Breast epithelium (tissue), 4 donors: ENCODE data around the gene TMEM242. TPM values are rescaled to one million over a fixed set of nuclear protein-coding genes. Genes with fewer than 3 reads are reported as not detected.

ENCODE experiments used
- DNase-seq, 2 donors: peaks; one replicate each; pipeline ENCODE4 v3.0.0-alpha.2; 2019; ENCODE audit warnings: low spot score in 2 of 2
- H3K27ac ChIP-seq, 2 donors: fragments of 200-600 bp; sonication (generic) in 1 of 2; one replicate each; pipeline ENCODE4 v1.5.1; 2016 to 2019; ENCODE audit warnings: mild to moderate bottlenecking in 1 of 2
- H3K27me3 ChIP-seq, 2 donors: fragments of 200-600 bp; sonication (generic) in 1 of 2; one replicate each; pipeline versions ENCODE4 v1.5.1 to v1.6.0; 2017 to 2019; ENCODE audit warnings: control low read depth in 1 of 2, mild to moderate bottlenecking in 1 of 2
- H3K36me3 ChIP-seq: fragments of 200-600 bp; one replicate; pipeline ENCODE4 v1.5.1; 2019
- H3K4me1 ChIP-seq, 2 donors: fragments of 200-600 bp; sonication (generic); one replicate each; pipeline ENCODE4 v1.5.1; 2016 to 2019; ENCODE audit warnings: control low read depth in 1 of 2
- H3K4me3 ChIP-seq, 3 donors: fragments of 200-600 bp; sonication (generic); 1 replicate in 2 of 3; 2 replicates in 1 of 3; pipeline ENCODE4 v1.5.1; 2016 to 2019; ENCODE audit warnings: mild to moderate bottlenecking in 3 of 3, moderate library complexity in 2 of 3
- H3K9me3 ChIP-seq, 2 donors: fragments of 200-600 bp; sonication (generic) in 1 of 2; one replicate each; pipeline ENCODE4 v1.5.1; 2016 to 2019; ENCODE audit warnings: control low read depth in 1 of 2
- CTCF ChIP-seq, 3 donors: fragments of 450-650 bp; IDR thresholded peaks; one replicate each; pipeline ENCODE4 v1.5.1; 2016 to 2017; ENCODE audit warnings: antibody characterized with exemption in 3 of 3, mild to moderate bottlenecking in 3 of 3, moderate library complexity in 3 of 3
- POLR2A ChIP-seq: fragments of 450-650 bp; IDR thresholded peaks from one replicate; pipeline ENCODE4 v1.6.1; 2016; ENCODE audit warnings: antibody characterized with exemption, mild to moderate bottlenecking, moderate library complexity
- POLR2AphosphoS5 ChIP-seq, 3 donors: sonication (generic); formaldehyde crosslinking; IDR thresholded peaks; one replicate each; pipeline ENCODE4 v1.6.1; 2017; ENCODE audit warnings: antibody characterized with exemption in 3 of 3
- intact Hi-C: fragments of 100-400 bp; cut with DNase I; formaldehyde crosslinking; loops from one replicate; pipeline ENCODE4 v1.15.1; 2023; ENCODE audit warnings: low total_unique reads
- total RNA-seq, 3 donors: library from RNA; depleted of rRNA; stranded (reverse); fragments of >200 nt; gene quantifications; one replicate each; pipeline ENCODE4 v1.1.0, GENCODE V29; 2016

The TMEM242 gene
- total RNA-seq, 3 donors from 2014 or later: 5.3 to 7.9 (median 7.3) TPM

- DNase-seq: no peak
Measured at GRCh38 chr6:157273756-157274470, 49.4 kb downstream of the TMEM242 start.

GRCh38 chr6:157272866-157273755 lies 50.2 kb downstream of the TMEM242 start:
- no peaks in the 10 kb centered on the region for H3K36me3 ChIP-seq
- peak overlapping the region; percentile 86 to 92 for H3K27ac ChIP-seq
- intact Hi-C loops: no loop called here
- H3K4me3 ChIP-seq: no peak overlapping the region
- H3K27me3 ChIP-seq: no peaks in the 10 kb centered on the region
- H3K4me1 ChIP-seq: no peaks in the 10 kb centered on the region
- H3K9me3 ChIP-seq: no peaks in the 10 kb centered on the region
- no peak for TF ChIP-seq POLR2AphosphoS5 (IDR thresholded peaks at IDR 0.05)
- no peak for TF ChIP-seq CTCF (IDR thresholded peaks at IDR 0.05)
- no peak for TF ChIP-seq POLR2A
- no peak for DNase-seq

More at GRCh38 chr6:157273756-157274470, 49.4 kb downstream of the TMEM242 start:
- H3K9me3 ChIP-seq: no peaks in the 10 kb centered on the region
- H3K4me1 ChIP-seq: no peaks in the 10 kb centered on the region
- TF ChIP-seq POLR2AphosphoS5 (IDR thresholded peaks at IDR 0.05): no peak
- TF ChIP-seq POLR2A: no peak
- no peak for TF ChIP-seq CTCF (IDR thresholded peaks at IDR 0.05)
- peak overlapping the region; percentile 86 to 92 for H3K27ac ChIP-seq
- no peaks in the 10 kb centered on the region for H3K36me3 ChIP-seq
- H3K27me3 ChIP-seq: no peaks in the 10 kb centered on the region
- H3K4me3 ChIP-seq: peak overlapping the region; percentile 60 to 74 (median 67)
- intact Hi-C loops: no loop called here

GRCh38 chr6:157272372-157272771 lies 50.9 kb downstream of the TMEM242 start:
- peak overlapping the region in 1 of 2 donors; percentile 86 for H3K27ac ChIP-seq
- no peak for DNase-seq
- H3K9me3 ChIP-seq: no peaks in the 10 kb centered on the region

GRCh38 chr6:157271911-157272310 lies 51.4 kb downstream of the TMEM242 start:
- no peaks in the 10 kb centered on the region for H3K9me3 ChIP-seq
- H3K36me3 ChIP-seq: no peaks in the 10 kb centered on the region
- H3K27me3 ChIP-seq: no peaks in the 10 kb centered on the region
- intact Hi-C loops: no loop called here
- DNase-seq: no peak
- TF ChIP-seq CTCF (IDR thresholded peaks at IDR 0.05) (no peak), POLR2A (no peak), POLR2AphosphoS5 (IDR thresholded peaks at IDR 0.05) (no peak)
- no peaks in the 10 kb centered on the region for H3K4me1 ChIP-seq
- peak overlapping the region in 1 of 2 donors; percentile 86 for H3K27ac ChIP-seq
- H3K4me3 ChIP-seq: no peak overlapping the region

More at GRCh38 chr6:157272372-157272771, 50.9 kb downstream of the TMEM242 start:
- Histone ChIP-seq H3K27me3 (no peaks in the 10 kb centered on the region), H3K4me3 (no peak overlapping the region), H3K4me1 (no peaks in the 10 kb centered on the region), H3K36me3 (no peaks in the 10 kb centered on the region)
- intact Hi-C loops: no loop called here
- TF ChIP-seq CTCF (IDR thresholded peaks at IDR 0.05) (no peak), POLR2AphosphoS5 (IDR thresholded peaks at IDR 0.05) (no peak), POLR2A (no peak)

- no peaks in the 10 kb centered on the region for H3K27me3 ChIP-seq
- no peaks in the 10 kb centered on the region for H3K9me3 ChIP-seq
- intact Hi-C loops: no loop called here
- no peaks in the 10 kb centered on the region for H3K4me1 ChIP-seq
- H3K36me3 ChIP-seq: no peaks in the 10 kb centered on the region
- H3K4me3 ChIP-seq: no peak overlapping the region
- no peak overlapping the region for H3K27ac ChIP-seq
- DNase-seq: no peak
- TF ChIP-seq POLR2A (no peak), POLR2AphosphoS5 (IDR thresholded peaks at IDR 0.05) (no peak), CTCF (IDR thresholded peaks at IDR 0.05) (no peak)
Measured at GRCh38 chr6:157271441-157271840, 51.9 kb downstream of the TMEM242 start.
